Activated CD8-positive, alpha-beta memory T cell treated with anti-CD3 and anti-CD28 coated beads, Interleukin-2, amount 50 U/mL, for 48 hours (primary cell): ENCODE results near the gene CCDC107.

Experiments used
- DNase-seq: peaks from one replicate; pipeline ENCODE4 v3.0.0-alpha.2; 2020

CCDC107 gene

GRCh38 chr9:35662437-35662836 lies 4.3 kb downstream of the CCDC107 start:
- no peak for DNase-seq

- DNase-seq, result peak; percentile 89
Observed at GRCh38 chr9:35664531-35665470, 6.7 kb downstream of the CCDC107 start, which contains the start of gene ARHGEF39. Gene ARHGEF39, minus strand, starts transcription at chr9:35665195. Its CDS starts 26 bp downstream, at chr9:35665169.

GRCh38 chr9:35665471-35665818 lies 7.4 kb downstream of the CCDC107 start:
- no peak for DNase-seq

GRCh38 chr9:35666045-35666444 lies 8.0 kb downstream of the CCDC107 start:
- no peak for DNase-seq

GRCh38 chr9:35666549-35666948 lies 8.5 kb downstream of the CCDC107 start:
- DNase-seq, result no peak

GRCh38 chr9:35667939-35668338 lies 9.8 kb downstream of the CCDC107 start:
- DNase-seq, result no peak

- no peak for DNase-seq
Observed at GRCh38 chr9:35669331-35670145, 11.4 kb downstream of the CCDC107 start.

- no peak for DNase-seq
Observed at GRCh38 chr9:35673132-35674024, 15.3 kb downstream of the CCDC107 start, which contains the start of gene CA9. Gene CA9, plus strand, starts transcription at chr9:35673928. Its CDS starts 32 bp downstream, at chr9:35673960.

GRCh38 chr9:35674025-35674361 lies 15.9 kb downstream of the CCDC107 start:
- DNase-seq, result no peak

GRCh38 chr9:35675204-35675603 lies 17.1 kb downstream of the CCDC107 start:
- DNase-seq, result no peak

- peak; percentile 74 for DNase-seq
Observed at GRCh38 chr9:35675732-35676392, 17.8 kb downstream of the CCDC107 start.

GRCh38 chr9:35679091-35679490 lies 21.0 kb downstream of the CCDC107 start:
- DNase-seq, result no peak

GRCh38 chr9:35679766-35680330 lies 21.8 kb downstream of the CCDC107 start:
- no peak for DNase-seq

GRCh38 chr9:35680331-35681105 lies 22.4 kb downstream of the CCDC107 start:
- DNase-seq, result no peak

GRCh38 chr9:35681341-35682002 lies 23.4 kb downstream of the CCDC107 start:
- DNase-seq, result no peak

GRCh38 chr9:35682051-35682450 lies 24.0 kb downstream of the CCDC107 start:
- no peak for DNase-seq

GRCh38 chr9:35682520-35683315 lies 24.6 kb downstream of the CCDC107 start:
- DNase-seq, result no peak

- DNase-seq, result no peak
Observed at GRCh38 chr9:35683323-35683722, 25.2 kb downstream of the CCDC107 start.

- DNase-seq, result no peak
Observed at GRCh38 chr9:35684921-35685320, 26.8 kb downstream of the CCDC107 start.

- DNase-seq, result no peak
Observed at GRCh38 chr9:35685506-35685905, 27.4 kb downstream of the CCDC107 start.
